Stimulated activated CD4-positive, alpha-beta T cell treated with anti-CD3 and anti-CD28 coated beads, Interleukin-4, amount 100 ng/mL, for 24 hours (primary cell): Measurements from ENCODE around the gene WTAP.
A peak's percentile ranks its signal among the peaks of the same experiment; 100 is the strongest.
"Not testable (repeated sequence)": the region's sequence is repeated elsewhere in the genome, so short reads cannot be mapped to it uniquely, and the experiment has no call there.

Experiments
- DNase-seq: peaks from one replicate; pipeline ENCODE4 v3.0.0-alpha.2; 2020

Gene WTAP

GRCh38 chr6:159693894-159694545 lies 33.3 kb upstream of the WTAP start:
- peak; percentile 41 for DNase-seq

- DNase-seq: no peak
These were observed 31.3 kb upstream of the WTAP start for GRCh38 chr6:159695984-159696383.

- DNase-seq: no peak
These were observed 26.3 kb upstream of the WTAP start for GRCh38 chr6:159700970-159701369.

DNA sequence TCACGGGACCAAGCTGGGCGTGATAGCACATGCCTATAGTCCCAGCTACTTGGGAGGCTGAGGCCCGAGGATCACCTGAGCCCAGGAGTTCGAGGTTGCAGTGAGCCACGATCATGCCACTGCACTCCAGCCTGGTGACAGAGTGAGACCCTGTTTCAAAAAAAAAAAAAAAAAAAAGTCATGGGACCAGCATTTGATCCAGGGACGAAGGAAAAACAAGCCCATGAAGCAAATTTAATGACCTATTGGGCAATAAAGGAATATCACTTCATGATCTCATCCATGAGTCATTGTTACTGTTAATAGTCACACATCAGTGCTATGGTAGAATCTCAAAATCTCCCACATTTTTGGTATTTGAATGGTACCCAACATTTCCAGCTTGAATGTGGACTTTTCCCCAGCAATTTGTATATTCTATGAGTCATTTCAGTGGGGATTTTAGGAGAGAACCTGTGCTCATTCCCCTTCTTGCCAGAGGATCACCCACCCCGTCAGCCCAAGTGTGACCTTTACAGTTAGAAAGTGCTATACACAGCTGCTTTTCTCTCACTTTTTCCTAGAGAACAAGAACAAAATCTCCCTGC lies 25.8 kb upstream of the WTAP start:
- no peak for DNase-seq

GRCh38 chr6:159710603-159711002 lies 16.7 kb upstream of the WTAP start:
- not testable (repeated sequence) for DNase-seq

DNA sequence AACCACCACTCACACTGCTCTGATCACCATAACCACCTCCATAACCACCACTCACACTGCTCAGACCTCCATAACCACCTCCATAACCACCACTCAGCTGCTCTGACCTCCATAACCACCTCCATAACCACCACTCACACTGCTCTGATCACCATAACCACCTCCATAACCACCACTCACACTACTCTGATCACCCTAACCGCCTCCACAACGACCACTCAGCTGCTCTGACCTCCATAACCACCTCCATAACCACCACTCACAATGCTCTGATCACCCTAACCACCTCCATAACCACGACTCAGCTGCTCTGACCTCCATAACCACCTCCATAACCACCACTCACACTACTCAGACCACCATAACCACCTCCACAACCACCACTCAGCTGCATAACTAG lies 14.9 kb upstream of the WTAP start:
- DNase-seq: not testable (repeated sequence)

- DNase-seq: no peak
These were observed 13.3 kb upstream of the WTAP start for GRCh38 chr6:159713984-159714383.

GRCh38 chr6:159714404-159714803 lies 12.9 kb upstream of the WTAP start:
- DNase-seq: no peak

DNA sequence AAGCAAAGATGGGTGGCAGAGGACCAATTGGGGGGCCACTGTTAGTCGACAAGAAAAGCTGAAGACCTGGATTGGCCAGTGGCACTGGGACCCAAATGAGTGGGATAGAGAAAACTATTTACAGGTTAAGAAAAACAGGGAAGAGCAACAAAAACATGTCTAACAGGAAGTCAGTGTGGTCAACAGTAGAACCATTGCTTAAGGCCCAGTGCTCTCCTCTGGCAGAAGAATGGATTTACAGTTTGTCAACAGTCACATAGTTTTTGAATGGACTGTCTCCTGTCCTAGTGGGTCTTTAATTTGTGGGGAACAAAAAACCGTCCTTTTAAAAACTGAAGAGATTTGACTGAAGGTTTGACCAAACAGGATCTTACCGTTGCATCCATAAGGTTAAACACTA lies 12.1 kb upstream of the WTAP start:
- DNase-seq: no peak

DNA sequence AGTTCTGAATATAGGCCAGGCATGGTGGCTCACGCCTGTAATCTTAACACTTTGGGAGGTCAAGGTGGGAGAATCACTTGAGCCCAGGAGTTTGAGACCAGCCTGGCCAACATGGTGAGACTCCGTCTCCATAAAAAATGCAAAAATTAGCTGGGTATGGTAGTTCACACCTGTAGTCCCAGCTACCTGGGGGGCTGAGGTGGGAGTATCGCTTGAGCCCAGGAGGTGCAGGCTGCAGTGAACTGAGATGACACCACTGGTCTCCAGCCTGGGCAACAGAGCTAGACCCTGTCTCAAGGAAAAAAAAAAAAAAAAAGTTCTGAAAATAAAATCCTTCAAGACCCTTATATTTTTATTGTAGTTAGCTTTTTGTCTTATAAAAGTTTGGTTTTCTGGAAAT lies 11.7 kb upstream of the WTAP start:
- no peak for DNase-seq

GRCh38 chr6:159716247-159717096 lies 10.8 kb upstream of the WTAP start:
- DNase-seq: no peak

- no peak for DNase-seq
These were observed 8.7 kb upstream of the WTAP start for GRCh38 chr6:159718634-159719033.

DNA sequence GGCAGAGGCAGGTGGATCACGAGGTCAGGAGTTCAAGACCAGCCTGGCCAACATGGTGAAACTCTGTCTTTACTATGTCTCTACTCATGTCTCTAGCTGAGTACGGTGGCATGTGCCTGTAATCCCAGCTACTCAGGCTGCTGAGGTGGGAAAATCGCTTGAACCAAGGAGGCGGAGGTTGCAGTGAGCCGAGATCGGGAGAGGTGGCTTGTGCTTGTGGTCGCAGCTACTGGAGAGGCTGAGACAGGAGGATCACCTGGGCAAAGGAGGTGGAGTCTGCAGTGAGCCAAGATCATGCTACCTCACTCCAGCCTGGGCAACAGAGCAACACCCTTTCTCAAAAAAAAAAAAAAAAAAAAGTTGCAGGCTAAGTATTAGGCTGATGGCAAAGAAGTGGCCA lies 8.0 kb upstream of the WTAP start:
- DNase-seq: no peak

GRCh38 chr6:159720708-159721107 lies 6.6 kb upstream of the WTAP start:
- peak; percentile 52 for DNase-seq

GRCh38 chr6:159721981-159722380 lies 5.3 kb upstream of the WTAP start:
- not testable (repeated sequence) for DNase-seq

DNA sequence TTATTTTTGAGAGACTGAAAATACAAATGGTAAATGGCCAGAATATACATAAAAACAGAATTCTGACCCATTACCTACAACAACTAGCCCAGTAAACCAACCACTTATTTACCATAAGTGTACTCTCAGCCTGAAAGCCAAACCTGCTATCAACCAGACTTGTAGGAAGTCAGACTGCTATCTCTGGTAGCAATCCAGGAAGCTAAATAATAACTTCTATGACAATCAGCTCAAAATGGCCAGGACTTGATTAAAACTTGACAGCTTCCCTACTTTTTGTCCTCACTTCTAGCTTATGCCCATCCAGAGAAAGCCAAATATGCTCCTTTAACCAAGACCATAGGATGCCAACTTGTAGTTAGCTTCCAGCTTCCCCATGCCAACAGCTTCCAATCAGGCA lies 4.7 kb upstream of the WTAP start:
- no peak for DNase-seq

DNA sequence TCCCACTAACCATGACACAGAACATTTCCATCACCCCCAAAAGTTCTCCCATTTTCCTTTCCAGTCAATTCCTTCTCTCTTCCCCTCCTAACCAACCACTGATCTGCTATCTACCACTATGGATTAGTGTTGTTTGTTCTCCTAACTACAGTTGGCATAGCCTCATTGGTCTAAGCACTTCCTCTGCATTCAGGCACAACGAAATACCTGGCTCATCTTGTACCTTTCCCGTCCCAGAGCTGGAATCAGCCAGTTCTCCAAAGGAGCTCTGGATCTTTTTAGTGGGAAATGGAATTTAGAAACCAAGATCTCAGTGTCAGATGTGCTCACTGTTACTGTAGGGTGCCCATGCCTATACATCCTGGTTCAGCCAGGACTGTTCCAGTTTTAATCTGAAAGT lies 4.0 kb upstream of the WTAP start:
- no peak for DNase-seq

DNA sequence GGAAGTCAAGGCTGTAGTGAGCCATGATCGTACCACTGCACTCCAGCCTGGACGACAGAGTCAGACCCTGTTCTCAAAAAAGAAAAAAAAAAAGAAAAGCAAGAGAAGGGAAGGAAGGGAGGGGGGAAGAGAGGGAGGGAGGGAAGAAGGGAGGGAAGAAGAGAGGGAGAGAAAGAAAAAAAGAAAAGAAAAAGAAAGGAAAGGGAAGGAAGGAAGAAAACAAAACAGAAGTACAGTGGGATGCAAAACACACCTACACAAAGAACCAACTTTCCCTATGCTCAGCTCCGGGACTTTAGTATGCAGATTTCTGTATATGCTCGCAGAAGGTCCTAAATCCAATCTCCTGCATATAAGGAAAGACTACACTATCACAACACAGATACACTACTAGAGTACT lies 2.5 kb upstream of the WTAP start:
- no peak for DNase-seq

DNA sequence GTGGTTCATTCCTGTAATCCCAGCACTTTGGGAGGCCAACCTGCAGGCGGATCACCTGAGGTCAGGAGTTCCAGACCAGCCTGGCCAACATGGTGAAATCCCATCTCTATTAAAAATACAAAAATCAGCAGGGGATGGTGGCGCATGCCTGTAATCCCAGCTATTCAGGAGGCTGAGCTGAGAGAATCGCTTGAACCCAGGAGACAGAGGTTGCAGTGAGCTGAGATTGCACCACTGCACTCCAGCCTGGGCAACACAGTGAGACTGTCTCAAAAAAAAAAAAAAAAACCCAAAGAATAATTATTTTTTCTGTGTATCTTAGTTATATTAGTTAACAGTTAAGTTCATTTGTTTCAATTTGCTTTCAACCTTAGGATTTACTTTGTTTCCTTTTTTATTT lies 2.1 kb upstream of the WTAP start:
- DNase-seq: not testable (repeated sequence)

DNA sequence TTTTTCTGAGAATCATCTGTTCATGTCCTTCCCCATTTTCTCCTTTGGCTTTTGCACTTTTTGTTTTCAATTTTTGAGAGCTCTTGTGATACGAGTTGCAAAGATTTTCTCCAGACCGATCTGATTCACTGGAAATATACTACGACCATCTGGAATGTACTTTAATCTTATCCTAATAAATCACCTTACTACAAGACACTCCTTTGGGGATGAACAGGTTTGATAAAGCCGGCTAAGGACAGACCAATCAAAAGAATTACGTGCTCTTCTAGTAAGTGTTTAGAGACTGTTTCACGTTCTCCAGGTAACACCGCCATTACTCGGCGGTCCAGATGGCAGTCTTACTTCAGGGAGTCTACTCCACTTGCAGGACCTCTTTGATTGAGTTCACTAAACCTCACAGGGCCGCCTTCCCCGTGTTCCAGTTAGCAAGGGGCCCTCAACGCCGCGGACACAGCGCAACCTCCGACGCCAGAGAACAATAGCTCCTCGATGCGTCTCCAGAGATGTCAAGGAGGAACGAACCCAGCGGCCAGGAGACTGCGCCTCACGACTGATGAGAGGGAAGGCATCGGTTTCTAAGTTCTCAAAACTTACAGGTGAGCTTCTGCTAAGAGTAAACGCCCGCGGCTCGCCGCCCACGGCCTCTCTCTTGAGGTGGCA lies 920 bp upstream of the WTAP start:
- no peak for DNase-seq

DNA sequence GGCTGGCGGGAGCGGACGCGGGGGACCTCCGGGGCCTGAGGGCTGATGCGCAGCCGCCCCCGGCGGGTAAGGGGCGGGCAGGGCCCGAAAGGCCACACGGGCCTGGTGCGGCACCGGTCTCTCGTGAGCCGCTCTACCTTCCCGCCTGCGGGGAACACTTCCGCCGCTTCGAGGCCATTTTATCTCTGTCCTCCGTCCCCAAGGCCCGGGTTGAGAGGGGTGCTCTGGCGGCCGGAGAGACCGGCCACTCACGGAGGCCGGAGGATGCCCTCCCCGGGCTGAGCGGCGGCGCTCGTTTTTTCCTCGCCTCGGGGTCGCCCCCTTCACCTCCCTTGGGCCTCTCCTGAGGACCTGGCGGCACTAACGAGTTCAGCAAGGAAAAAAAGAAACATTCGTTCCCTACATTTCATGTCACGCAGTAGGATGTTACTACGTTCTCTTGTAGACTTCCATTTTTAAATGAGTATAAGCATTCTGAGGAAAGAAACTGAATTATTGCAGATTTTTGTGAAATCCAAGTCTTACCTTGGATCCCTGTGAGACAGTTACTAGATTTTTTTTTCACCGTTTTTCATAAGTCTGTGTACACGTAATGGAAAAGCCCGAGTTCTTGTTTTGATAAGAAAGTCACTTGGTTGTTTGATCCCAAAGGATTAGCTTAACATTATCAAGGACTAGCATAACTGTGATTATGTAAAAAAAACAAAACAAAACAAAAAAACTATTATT lies 575 bp downstream of the WTAP start:
- no peak for DNase-seq

GRCh38 chr6:159728531-159728964 lies 1.2 kb downstream of the WTAP start:
- DNase-seq: no peak
